Measurements from ENCODE around the gene ESR2.
"Not testable (repeated sequence)": the region's sequence is repeated elsewhere in the genome, so short reads cannot be mapped to it uniquely, and the experiment has no call there.

The ESR2 gene

DNA sequence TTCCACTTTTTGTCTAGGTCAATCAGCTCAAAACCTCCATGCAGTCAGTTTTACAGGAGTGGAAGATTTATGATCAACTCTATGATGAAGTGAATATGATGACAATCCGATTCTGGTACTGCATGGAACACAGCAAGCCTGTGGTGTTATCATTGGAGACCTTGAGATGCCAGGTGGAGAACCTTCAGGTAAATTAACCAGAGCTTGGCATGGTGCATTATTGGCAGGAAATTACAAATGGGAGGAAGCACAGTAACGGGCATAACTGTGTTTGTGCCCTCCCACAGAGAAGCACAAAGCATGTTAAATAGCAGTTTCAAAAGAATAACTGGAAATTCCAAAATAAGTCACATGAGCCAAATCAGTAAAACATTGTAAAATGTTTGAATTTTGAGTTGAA lies 135.6 kb downstream of the ESR2 start:
- in situ Hi-C loops (cut with MboI; ENCODE audit: low sequenced_read_pairs) = no loop called here

DNA sequence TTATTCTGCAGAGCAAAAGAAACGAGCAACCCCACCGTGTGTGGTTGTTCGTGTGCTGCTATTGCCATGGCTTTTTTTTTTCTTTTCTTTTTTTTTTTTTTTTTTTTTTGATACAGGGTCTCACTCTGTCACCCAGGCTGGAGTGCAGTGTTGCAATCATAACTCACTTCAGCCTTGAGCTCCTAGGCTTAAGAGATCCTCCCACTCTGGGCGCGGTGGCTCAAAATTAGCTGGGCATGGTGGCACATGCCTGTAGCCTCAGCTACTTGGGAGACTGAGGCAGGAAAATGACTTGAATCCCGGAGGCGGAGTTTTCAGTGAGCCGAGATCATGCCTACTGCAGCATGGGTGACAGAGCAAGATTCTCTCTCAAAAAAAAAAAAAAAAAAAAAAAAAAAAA lies 144.2 kb downstream of the ESR2 start:
- in situ Hi-C loops (cut with MboI; ENCODE audit: low sequenced_read_pairs) = no loop called here

DNA sequence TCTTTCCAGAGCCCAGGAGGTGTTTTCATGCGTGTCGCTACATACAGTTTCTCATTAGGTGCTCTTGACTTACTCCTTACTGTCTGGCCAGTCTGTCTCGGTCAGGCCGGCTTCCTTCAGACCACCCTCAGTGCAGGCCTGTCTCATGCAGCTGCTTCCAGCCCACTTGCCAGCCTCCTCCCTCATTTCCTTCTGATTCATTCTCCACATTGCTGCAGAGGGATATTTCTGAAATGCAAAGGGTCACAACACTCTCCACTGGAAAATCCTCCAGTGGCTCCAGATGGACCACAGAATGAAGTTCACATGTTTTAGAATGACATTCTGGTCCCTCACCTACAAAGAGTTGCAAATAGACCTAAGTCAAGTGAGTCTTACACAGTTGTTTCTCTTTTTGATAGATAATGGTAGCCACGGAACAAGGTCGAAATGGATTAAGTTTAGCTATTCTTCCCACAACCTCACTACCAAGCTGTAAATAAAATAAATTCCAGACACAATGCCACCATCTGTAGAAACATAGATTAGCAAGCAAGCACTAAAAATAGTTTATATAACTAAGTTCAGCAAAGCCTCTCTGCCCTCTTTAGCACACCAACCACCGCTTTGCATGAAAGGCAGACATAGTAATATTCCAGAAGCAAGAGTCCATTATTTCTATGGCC lies 146.9 kb downstream of the ESR2 start:
- in situ Hi-C loops (cut with MboI; ENCODE audit: low sequenced_read_pairs) = no loop called here

DNA sequence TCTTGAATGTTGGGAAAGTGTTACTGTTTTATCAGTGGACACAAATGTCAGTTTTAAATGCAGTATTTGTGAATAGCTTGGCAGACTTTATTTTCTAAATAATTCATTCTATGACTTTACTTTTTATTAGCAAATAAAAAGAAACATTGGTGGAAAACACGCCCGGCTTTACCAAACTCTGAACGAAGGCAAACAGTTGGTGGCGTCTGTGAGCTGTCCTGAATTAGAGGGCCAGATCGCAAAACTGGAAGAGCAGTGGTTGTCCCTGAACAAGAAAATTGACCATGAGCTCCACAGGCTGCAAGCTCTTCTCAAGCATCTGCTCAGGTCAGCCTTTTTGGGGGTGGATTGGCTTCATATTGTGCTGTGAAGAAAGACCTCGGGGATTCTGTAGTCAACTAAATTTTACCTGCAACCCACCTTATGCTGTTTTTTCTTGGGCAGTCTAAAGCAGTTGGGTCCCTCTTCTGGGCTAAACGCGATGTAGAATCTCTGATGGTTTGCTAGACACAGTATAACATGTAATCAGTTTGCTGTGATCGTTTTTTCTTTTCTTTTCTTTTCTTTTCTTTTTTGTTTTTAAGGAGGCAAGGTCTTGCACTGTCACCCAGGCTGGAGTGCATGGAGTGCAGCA lies 156.4 kb downstream of the ESR2 start:
- in situ Hi-C loops (cut with MboI; ENCODE audit: low sequenced_read_pairs) = no loop called here

DNA sequence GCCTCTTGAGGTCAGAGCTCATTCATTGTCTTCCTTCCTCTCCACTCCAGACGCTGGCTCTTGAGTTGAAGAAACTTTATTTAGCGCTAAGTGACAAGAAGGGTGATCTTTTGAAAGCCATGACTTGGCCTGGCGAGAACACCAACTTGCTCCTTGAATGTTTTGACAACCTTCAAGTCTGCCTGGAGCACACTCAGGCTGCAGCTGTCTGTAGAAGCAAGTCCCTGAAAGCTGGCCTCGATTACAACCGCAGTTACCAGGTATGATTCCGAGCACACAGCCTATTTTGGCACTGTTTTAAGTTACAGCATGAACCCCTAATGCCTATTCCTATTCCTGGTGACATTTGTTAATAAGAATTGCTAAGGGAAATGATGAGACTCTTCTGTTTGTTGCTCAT lies 167.6 kb downstream of the ESR2 start:
- in situ Hi-C loops (cut with MboI; ENCODE audit: low sequenced_read_pairs) = no loop called here

DNA sequence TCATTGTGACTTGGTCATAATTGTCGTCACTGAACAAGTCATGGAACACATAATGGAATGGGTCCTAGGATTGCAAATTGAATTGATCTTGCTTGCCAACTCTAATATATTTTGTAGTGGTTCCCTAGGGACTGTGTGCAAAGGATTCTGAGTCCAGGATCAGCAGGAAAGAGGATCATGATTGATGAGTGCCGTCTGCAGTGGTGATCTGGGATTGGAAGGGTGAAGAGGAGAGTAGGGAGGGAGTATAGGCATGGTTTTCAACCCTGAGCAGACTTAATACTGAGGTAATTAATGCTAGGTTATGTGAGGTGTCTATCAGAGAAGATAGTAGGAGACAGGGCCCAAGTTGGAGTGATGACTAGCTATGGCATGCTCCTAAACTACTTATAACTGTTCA lies 168.9 kb downstream of the ESR2 start:
- in situ Hi-C loops (cut with MboI; ENCODE audit: low sequenced_read_pairs) = no loop called here

DNA sequence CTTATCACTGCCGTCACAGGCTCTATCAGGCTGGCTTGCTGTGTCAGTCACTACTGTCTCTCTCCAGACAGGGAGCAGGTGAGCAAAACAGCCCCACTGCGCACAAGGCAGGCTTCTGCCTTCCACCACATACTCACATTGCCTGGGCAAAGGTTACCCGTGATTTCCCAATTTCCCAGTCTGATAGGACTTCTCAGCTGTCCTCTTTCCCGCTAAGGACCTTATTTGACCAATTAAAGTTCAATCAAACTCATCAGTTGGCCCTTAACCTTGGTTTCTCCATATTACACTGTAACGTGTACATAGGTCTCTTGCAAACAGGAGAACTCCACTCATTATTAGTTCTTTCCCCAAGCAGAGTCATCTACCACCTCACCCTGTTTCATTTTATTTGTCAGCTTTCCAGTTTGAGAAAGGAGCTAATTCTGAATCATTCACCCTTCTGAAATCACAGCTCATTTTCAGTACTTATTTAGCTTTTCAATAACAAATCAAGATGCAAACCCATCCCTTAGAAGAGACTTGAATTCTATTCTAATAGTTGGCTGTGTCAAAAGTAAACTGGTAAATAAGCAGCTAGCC lies 170.8 kb downstream of the ESR2 start:
- in situ Hi-C loops (cut with MboI; ENCODE audit: low sequenced_read_pairs) = no loop called here

DNA sequence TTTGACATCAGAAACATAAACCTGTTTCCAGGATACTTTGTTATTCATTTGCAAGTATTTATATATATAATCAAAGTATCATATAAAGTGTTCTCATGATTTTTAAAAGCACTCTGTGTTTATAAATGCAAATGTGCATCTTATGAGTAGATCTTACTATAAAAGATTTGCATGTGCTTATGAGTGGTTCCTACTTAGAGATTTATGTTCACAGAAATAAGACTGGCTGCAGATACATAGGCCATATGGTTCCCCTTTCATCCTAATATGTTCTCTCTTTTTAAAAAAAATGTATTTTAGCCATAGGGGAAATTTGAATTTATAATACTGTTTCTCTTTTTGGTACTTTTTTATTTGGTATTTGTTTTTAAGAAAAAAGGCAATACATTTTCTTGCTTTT lies 174.2 kb downstream of the ESR2 start:
- in situ Hi-C loops (cut with MboI; ENCODE audit: low sequenced_read_pairs) = no loop called here

DNA sequence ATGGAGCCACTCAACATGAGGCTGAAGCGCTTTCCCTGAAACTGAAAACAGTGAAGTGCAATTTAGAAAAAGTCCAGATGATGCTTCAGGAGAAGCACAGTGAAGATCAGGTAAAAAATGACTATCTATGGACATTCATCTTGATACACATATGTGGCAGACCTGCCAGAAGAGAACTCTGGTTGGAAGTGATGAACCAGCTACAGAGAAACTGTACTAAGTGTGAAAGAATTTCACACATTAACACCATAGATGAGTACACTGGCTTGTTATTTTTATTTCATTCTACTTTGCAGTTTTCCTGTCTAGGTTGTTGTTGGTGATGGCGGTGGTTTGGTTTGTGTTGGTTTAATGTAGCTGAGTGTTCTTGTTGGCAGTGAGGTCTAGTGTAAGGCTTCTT lies 174.7 kb downstream of the ESR2 start:
- in situ Hi-C loops (cut with MboI; ENCODE audit: low sequenced_read_pairs) = no loop called here

DNA sequence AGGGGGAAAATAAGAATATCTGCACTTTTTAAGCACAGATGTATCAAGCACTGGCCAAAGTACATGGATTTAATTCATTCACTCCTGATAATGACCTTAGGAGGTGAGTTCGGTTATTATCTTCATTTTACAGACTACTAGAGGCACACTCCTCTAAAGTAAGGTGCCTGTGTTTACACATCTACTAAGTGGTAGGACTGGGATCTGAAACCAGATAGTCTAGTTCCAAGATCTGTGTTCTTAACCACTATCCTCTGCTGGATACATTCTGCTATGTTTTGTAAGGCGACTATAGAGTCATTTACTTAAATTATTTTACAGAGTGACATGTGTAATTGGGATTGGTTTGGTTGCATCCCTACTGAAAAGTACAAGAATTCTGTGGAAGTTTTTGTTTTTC lies 175.3 kb downstream of the ESR2 start:
- in situ Hi-C loops (cut with MboI; ENCODE audit: low sequenced_read_pairs) = no loop called here

DNA sequence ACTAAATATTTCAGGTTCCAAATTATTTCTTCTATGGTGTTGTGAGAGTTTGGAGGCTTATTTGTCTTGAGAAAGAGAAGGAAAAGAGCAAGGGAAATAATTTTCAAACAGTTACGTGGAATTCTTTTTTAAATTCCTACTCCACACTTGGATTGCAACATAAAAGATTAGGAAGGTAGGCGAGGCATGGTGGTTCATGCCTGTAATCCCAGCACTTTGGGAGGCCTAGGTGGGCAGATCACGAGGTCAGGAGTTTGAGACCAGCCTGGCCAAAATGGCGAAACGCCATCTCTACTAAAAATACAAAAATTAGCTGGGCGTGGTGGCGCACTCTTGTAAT lies 175.8 kb downstream of the ESR2 start:
- in situ Hi-C loops (cut with MboI; ENCODE audit: low sequenced_read_pairs) = not testable (repeated sequence)

DNA sequence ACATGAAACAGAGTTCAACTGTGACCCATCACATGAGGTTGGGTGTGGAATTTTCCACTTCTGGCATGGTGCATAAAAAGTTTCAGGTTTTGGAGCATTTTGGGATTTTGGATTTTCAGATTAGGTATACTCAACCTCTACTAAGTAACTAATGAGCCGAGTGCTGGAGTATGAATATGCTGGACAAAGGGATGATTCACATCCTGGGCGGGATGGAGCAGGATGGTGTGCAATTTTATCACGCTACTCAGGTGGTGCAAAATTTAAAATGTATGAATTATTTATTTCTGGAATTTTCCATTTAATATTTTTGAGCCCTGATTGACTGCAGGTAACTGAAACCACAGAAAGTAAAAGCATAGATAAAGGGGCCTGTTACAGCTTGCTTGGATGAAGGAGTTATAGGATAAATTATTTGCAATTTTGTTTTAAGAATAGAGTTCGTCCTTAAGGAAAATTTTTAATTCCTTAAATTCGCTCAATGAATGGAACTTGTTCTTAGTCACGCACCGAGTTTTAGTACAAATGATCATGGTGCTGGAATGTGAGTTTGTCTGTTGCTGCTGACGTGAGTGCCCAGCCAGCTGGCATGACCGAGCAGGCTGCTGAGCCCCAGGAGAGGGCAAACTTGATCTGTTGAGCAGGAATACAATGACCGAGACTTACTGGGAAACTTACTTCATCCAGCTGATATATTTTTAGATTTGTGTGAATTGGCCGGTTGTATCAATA lies 176.3 kb downstream of the ESR2 start:
- in situ Hi-C loops (cut with MboI; ENCODE audit: low sequenced_read_pairs) = no loop called here

DNA sequence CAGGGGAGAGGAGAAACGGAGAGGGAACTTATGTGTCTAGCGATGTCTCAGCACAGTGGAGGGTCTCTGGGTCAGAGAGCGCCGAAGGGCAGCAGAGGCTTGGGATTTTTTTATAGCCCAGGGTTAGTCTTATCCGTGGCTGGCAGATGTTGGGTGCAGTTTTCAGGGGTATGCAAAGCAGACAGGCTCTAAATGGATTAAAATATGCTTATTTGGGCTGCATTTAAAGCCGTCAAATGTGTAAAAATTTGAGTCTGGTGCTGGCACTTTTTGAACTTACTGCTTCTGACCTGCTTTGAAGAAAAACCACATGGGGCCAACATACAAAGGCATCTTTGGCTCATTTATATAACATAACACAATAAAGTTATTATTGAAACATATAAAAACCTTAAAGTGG lies 178.8 kb downstream of the ESR2 start:
- in situ Hi-C loops (cut with MboI; ENCODE audit: low sequenced_read_pairs) = no loop called here

DNA sequence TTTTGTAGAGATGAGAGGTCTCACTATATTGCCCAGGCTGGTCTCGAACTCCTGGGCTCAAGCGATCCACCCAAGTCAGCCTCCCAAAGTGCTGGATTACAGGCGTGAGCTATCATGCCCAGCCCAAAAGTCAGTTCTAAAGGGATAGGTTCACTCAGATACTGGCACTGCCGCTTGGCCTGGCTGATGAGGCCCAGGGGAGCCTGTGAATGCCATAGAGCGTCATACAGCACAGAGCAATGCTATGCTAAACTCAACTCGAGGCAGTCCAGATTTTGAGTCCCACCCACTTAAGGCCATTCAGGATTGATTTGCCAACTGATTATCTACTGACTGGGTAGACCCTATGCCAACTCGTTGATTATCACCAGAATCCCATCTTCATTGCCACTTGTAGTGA lies 179.4 kb downstream of the ESR2 start:
- in situ Hi-C loops (cut with MboI; ENCODE audit: low sequenced_read_pairs) = no loop called here

DNA sequence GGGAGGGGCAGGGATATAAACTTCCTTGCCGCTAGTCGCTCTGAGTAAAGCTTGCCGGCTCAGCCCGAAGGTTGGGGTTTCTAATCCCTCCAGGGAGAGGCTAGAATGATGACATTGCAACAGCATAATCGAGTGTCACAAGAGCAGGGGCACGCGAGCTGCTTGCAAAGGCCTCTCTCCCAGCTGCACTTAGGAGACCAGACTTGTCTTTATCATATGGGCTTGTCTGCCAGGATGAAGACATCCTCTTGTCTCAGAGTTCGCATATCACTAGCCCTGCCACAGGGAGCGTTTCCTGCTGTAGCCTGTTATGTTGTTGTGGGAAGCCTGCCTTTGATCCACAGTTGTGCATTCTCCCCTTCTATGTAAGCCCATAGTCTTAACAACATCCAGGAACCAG lies 180.0 kb downstream of the ESR2 start:
- in situ Hi-C loops (cut with MboI; ENCODE audit: low sequenced_read_pairs) = no loop called here

DNA sequence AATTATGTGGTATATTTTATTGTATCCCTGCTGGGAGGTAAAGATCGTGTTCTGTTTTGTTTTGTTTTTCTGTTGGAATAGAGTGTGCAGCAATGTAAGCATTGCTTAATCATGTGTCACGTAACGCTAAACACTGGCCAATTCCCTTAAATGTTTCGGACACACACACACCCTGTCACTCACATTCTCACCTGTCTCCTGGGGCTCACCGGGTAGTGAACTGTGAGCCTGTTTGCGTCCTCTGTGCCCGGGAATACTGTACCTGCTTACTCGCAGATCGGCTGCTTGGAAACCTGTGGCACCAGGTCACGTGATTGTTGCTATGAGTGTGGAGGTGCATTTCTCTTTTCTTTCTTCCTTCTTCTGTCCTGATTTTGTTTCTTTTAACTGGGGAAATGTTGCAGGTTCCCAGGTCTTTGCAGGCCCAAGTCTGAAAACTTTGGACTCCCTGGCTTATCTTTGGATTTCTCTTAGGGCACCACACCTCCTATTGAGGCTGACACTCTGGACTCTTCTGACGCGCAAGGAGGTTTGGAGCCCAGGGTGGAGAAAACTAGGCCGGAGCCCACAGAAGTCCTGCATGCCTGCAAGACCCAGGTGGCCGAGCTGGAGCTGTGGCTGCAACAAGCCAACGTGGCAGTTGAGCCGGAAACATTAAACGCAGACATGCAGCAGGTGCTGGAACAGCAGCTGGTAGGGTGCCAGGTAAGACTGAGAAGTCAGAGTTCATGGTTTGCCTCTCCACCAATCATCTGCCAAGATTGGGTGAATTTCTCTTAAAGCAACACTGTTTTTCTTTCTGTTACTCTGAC lies 181.1 kb downstream of the ESR2 start:
- in situ Hi-C loops (cut with MboI; ENCODE audit: low sequenced_read_pairs) = no loop called here

DNA sequence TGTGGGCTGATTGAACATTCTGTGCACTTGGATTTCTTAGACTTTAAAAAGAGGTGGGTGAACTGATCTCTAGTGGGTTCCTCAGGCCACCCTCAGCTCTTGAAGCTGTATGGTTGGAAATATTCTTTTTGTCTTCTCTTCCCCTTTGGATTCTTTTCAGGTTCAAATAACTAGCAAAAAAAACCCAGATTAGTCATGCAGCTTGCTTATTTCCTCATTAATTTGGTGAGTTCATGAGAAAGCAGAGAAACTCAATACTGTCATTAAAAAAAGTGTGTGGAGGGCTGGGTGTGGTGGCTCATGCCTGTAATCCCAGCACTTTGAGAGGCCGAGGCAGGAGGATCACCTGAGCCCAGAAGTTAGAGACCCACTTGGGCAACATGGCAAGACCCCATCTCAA lies 183.4 kb downstream of the ESR2 start:
- in situ Hi-C loops (cut with MboI; ENCODE audit: low sequenced_read_pairs) = no loop called here

DNA sequence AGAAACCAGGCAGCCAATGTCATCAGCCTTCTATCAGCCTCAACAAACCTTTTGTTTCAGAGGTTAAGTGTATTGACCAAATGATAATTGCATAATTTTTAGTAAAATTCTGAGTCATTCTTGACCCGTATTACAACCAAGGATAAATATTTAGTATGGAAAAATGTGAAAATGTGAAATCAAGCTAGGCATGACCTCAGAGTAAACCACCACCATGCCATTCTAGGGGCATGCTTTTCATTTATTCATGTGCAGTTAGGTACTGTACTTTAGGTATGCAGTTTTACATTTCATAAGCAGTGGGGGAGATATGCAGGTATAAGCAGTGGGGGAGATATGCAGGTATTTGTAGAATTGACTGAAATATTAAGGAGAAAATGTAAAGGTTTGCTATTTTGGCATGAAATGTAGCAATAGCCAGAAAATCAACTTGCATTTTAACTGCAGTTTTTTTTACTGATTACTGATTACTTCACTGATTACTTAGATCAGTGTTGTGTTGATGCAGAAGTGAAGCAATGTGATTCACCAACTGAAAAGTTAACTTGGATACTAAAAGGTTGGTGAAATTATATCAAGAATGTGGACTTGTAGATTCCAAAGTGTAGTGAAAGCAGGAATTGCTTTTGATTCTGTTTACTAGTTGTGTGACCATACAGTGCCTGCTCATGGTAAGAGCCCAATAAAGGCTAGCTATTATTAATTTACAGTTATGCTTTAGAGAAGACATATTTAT lies 184.2 kb downstream of the ESR2 start:
- in situ Hi-C loops (cut with MboI; ENCODE audit: low sequenced_read_pairs) = no loop called here

DNA sequence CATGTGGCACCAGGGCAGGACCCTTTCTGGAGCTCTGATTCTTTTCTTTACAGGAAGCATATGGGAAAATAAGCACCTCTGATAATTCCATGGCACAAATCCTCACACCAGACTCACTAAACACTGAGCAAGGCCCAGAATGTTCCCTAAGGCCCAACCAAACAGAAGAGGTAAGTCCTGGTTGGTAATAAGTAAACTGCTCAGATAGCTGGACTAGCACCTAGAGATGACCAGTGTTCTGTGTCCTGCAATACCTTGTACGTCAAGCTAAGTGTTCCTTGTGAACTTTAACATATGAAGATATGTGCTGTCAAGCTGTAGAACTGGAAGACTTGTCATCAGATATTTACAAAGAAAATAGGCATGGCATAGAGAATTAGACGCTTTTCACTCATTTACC lies 186.7 kb downstream of the ESR2 start:
- in situ Hi-C loops (cut with MboI; ENCODE audit: low sequenced_read_pairs) = no loop called here

DNA sequence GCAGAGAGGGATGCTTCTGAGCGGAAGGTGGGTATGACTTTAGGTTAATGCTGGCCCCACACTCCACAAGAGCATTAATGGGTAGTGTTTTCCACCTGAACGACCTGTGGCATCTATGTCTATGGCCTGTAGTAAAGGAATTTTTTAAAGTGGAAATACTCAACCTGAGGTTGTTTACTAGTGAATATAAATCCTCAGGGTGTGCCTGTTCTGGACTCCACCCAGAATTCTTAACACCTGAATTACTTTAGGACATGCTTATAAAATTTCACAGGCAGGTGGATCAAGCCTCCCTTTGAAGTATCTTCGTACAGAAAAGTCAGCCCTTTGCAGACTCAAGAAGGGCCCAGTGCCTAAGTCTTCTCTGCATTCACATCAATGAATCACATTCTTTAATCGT lies 196.1 kb downstream of the ESR2 start:
- in situ Hi-C loops (cut with MboI; ENCODE audit: low sequenced_read_pairs) = no loop called here

DNA sequence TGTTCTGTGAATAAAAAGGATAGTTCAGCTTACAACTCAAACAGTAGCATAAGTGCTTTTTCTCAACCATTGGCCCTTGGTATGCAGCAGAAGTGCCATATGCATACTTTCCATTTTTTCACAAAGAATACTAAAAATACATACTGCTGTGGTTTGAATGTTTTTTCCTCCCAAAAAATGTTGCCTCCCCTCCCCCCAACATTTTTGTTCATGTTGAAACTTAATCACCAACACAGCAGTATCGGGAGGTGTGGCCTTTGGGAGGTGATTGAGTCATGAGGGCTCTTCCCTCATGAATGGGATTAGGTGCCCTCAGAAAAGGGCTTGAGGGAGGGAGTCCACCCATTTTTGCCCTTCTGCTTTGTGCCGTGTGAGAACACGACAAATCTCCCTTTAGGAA lies 198.6 kb downstream of the ESR2 start:
- in situ Hi-C loops (cut with MboI; ENCODE audit: low sequenced_read_pairs) = no loop called here
